Liver (tissue), 3 donors: ENCODE data around the gene F2RL3.

Experiments
- CTCF ChIP-seq: fragments of 150-350 bp; IDR thresholded peaks from 2 replicates; pipeline ENCODE4 v1.5.1; 2017; ENCODE audit warnings: improper control_type of control experiment, low read depth, low read length; ENCODE audit not compliant: missing input control
- GABPA ChIP-seq, 2 donors: IDR thresholded peaks in 1 of 2; conservative IDR thresholded peaks in 1 of 2; 2 replicates each; pipeline ENCODE4 v1.6.1; 2016; ENCODE audit warnings: antibody characterized with exemption in 2 of 2, mild to moderate bottlenecking in 1 of 2, moderate library complexity in 1 of 2
- JUND ChIP-seq, 2 donors: IDR thresholded peaks; 2 replicates each; pipeline ENCODE4 v1.6.1; 2016; ENCODE audit warnings: antibody characterized with exemption in 2 of 2
- RAD21 ChIP-seq, 2 donors: IDR thresholded peaks; 2 replicates each; pipeline ENCODE4 v1.6.1; 2016; ENCODE audit warnings: antibody characterized with exemption in 2 of 2, mild to moderate bottlenecking in 2 of 2
- REST ChIP-seq: IDR thresholded peaks from 2 replicates; pipeline ENCODE4 v1.6.1; 2016; ENCODE audit warnings: antibody characterized with exemption, mild to moderate bottlenecking
- SP1 ChIP-seq: IDR thresholded peaks from 2 replicates; pipeline ENCODE4 v1.6.1; 2018; ENCODE audit warnings: antibody characterized with exemption, mild to moderate bottlenecking
- TAF1 ChIP-seq: conservative IDR thresholded peaks from 2 replicates; pipeline ENCODE4 v1.6.1; 2016; ENCODE audit warnings: antibody characterized with exemption, mild to moderate bottlenecking
- YY1 ChIP-seq: IDR thresholded peaks from 2 replicates; pipeline ENCODE4 v1.6.1; 2016; ENCODE audit warnings: antibody characterized with exemption, mild to moderate bottlenecking
- donor health status: healthy.
- donor health status: healthy.

GRCh38 chr19:16886305-16886880 is 2.4 kb upstream of the F2RL3 start:
- TF ChIP-seq CTCF (no peak), REST (peak; percentile 20), YY1 (peak; percentile 18), JUND (IDR thresholded peaks at IDR 0.05) (no peak), TAF1 (no peak), SP1 (peak; percentile 74), RAD21 (IDR thresholded peaks at IDR 0.05) (no peak), GABPA (IDR thresholded peaks at IDR 0.05 in 1 of 2, conservative IDR thresholded peaks at IDR 0.05 in 1 of 2) (no peak)
